Activated naive CD4-positive, alpha-beta T cell treated with anti-CD3 and anti-CD28 coated beads, Interleukin-2, amount 50 U/mL, for 24 hours (primary cell): ENCODE data around the gene RSPRY1.

ENCODE experiments used
- H3K27ac Mint-ChIP-seq: one replicate; pipeline ENCODE4 v1.8.0; 2021; ENCODE audit warnings: mild to moderate bottlenecking, mixed read lengths
- H3K27me3 Mint-ChIP-seq: one replicate; pipeline ENCODE4 v1.8.0; 2021; ENCODE audit warnings: mixed read lengths
- H3K36me3 Mint-ChIP-seq: one replicate; pipeline ENCODE4 v1.8.0; 2021; ENCODE audit warnings: mixed read lengths
- H3K4me1 Mint-ChIP-seq: one replicate; pipeline ENCODE4 v1.8.0; 2021; ENCODE audit warnings: mixed read lengths
- H3K4me3 Mint-ChIP-seq: one replicate; pipeline ENCODE4 v1.8.0; 2021; ENCODE audit warnings: mild to moderate bottlenecking, mixed read lengths
- H3K9me3 Mint-ChIP-seq: one replicate; pipeline ENCODE4 v1.8.0; 2021; ENCODE audit warnings: mixed read lengths

Gene RSPRY1

GRCh38 chr16:57244767-57245471, 58.8 kb downstream of the RSPRY1 start, which contains the start of gene ARL2BP:
TSS of gene ARL2BP (plus strand) at chr16:57245259. CDS start at chr16:57245368, 109 bp downstream.
- H3K4me1 Mint-ChIP-seq: peaks cover 24% of the 10 kb centered on the region
- H3K9me3 Mint-ChIP-seq: no peaks in the 10 kb centered on the region
- H3K27me3 Mint-ChIP-seq: no peaks in the 10 kb centered on the region
- peaks cover 2% of the 10 kb centered on the region for H3K36me3 Mint-ChIP-seq
- peak within 1 kb of the TSS; percentile 93 for H3K4me3 Mint-ChIP-seq
- H3K27ac Mint-ChIP-seq: peak within 1 kb of the TSS; percentile 94

- H3K4me1 Mint-ChIP-seq: peaks cover 24% of the 10 kb centered on the region
- H3K4me3 Mint-ChIP-seq: peak overlapping the region; percentile 85
- H3K27me3 Mint-ChIP-seq: no peaks in the 10 kb centered on the region
- H3K27ac Mint-ChIP-seq: peak overlapping the region; percentile 87
- no peaks in the 10 kb centered on the region for H3K9me3 Mint-ChIP-seq
- H3K36me3 Mint-ChIP-seq: peaks cover 2% of the 10 kb centered on the region
Observed at GRCh38 chr16:57245472-57246113, 59.5 kb downstream of the RSPRY1 start.

GRCh38 chr16:57251352-57251751, 65.2 kb downstream of the RSPRY1 start:
- Mint-ChIP-seq H3K36me3 (peaks cover 11% of the 10 kb centered on the region), H3K4me3 (no peak overlapping the region), H3K9me3 (no peaks in the 10 kb centered on the region), H3K27ac (no peak overlapping the region), H3K4me1 (peaks cover 5% of the 10 kb centered on the region), H3K27me3 (no peaks in the 10 kb centered on the region)

- Mint-ChIP-seq H3K27me3 (no peaks in the 10 kb centered on the region), H3K4me1 (peaks cover 5% of the 10 kb centered on the region), H3K36me3 (peaks cover 11% of the 10 kb centered on the region), H3K27ac (no peak overlapping the region), H3K4me3 (no peak overlapping the region), H3K9me3 (no peaks in the 10 kb centered on the region)
Observed at GRCh38 chr16:57252148-57252721, 66.1 kb downstream of the RSPRY1 start.

GRCh38 chr16:57253466-57253865, 67.3 kb downstream of the RSPRY1 start:
- no peaks in the 10 kb centered on the region for H3K27me3 Mint-ChIP-seq
- no peak overlapping the region for H3K27ac Mint-ChIP-seq
- no peaks in the 10 kb centered on the region for H3K9me3 Mint-ChIP-seq
- no peak overlapping the region for H3K4me3 Mint-ChIP-seq
- H3K4me1 Mint-ChIP-seq: peaks cover 8% of the 10 kb centered on the region
- peaks cover 9% of the 10 kb centered on the region for H3K36me3 Mint-ChIP-seq

GRCh38 chr16:57255686-57256415, 69.7 kb downstream of the RSPRY1 start:
- H3K9me3 Mint-ChIP-seq: no peaks in the 10 kb centered on the region
- H3K4me1 Mint-ChIP-seq: peaks cover 20% of the 10 kb centered on the region
- H3K27me3 Mint-ChIP-seq: no peaks in the 10 kb centered on the region
- peaks cover 9% of the 10 kb centered on the region for H3K36me3 Mint-ChIP-seq
- H3K27ac Mint-ChIP-seq: no peak overlapping the region
- no peak overlapping the region for H3K4me3 Mint-ChIP-seq

- Mint-ChIP-seq H3K9me3 (no peaks in the 10 kb centered on the region), H3K27ac (no peak overlapping the region)
Observed at GRCh38 chr16:57256601-57257395, 70.7 kb downstream of the RSPRY1 start.

GRCh38 chr16:57257455-57258070, 71.4 kb downstream of the RSPRY1 start:
- peaks cover 5% of the 10 kb centered on the region for H3K36me3 Mint-ChIP-seq
- H3K9me3 Mint-ChIP-seq: no peaks in the 10 kb centered on the region
- no peak overlapping the region for H3K27ac Mint-ChIP-seq
- peaks cover 16% of the 10 kb centered on the region for H3K4me1 Mint-ChIP-seq
- no peak overlapping the region for H3K4me3 Mint-ChIP-seq
- no peaks in the 10 kb centered on the region for H3K27me3 Mint-ChIP-seq

More at GRCh38 chr16:57256601-57257395, 70.7 kb downstream of the RSPRY1 start:
- Mint-ChIP-seq H3K4me1 (peaks cover 20% of the 10 kb centered on the region), H3K4me3 (no peak overlapping the region), H3K27me3 (no peaks in the 10 kb centered on the region), H3K36me3 (peaks cover 9% of the 10 kb centered on the region)

- H3K4me3 Mint-ChIP-seq: no peak overlapping the region
- no peaks in the 10 kb centered on the region for H3K9me3 Mint-ChIP-seq
- peaks cover 1% of the 10 kb centered on the region for H3K36me3 Mint-ChIP-seq
- no peaks in the 10 kb centered on the region for H3K27me3 Mint-ChIP-seq
- no peak overlapping the region for H3K27ac Mint-ChIP-seq
- peaks cover 22% of the 10 kb centered on the region for H3K4me1 Mint-ChIP-seq
Observed at GRCh38 chr16:57258226-57258909, 72.2 kb downstream of the RSPRY1 start.

GRCh38 chr16:57258910-57259475, 72.9 kb downstream of the RSPRY1 start:
- no peaks in the 10 kb centered on the region for H3K27me3 Mint-ChIP-seq
- no peak overlapping the region for H3K27ac Mint-ChIP-seq
- H3K4me3 Mint-ChIP-seq: no peak overlapping the region
- peaks cover 1% of the 10 kb centered on the region for H3K36me3 Mint-ChIP-seq
- H3K4me1 Mint-ChIP-seq: peaks cover 22% of the 10 kb centered on the region
- no peaks in the 10 kb centered on the region for H3K9me3 Mint-ChIP-seq

- Mint-ChIP-seq H3K4me1 (peaks cover 31% of the 10 kb centered on the region), H3K27me3 (no peaks in the 10 kb centered on the region)
Observed at GRCh38 chr16:57260294-57260929, 74.3 kb downstream of the RSPRY1 start.

GRCh38 chr16:57261806-57262205, 75.7 kb downstream of the RSPRY1 start:
- peaks cover 45% of the 10 kb centered on the region for H3K4me1 Mint-ChIP-seq
- no peak overlapping the region for H3K27ac Mint-ChIP-seq
- no peaks in the 10 kb centered on the region for H3K27me3 Mint-ChIP-seq
- no peak overlapping the region for H3K4me3 Mint-ChIP-seq
- no peaks in the 10 kb centered on the region for H3K9me3 Mint-ChIP-seq
- no peaks in the 10 kb centered on the region for H3K36me3 Mint-ChIP-seq

More at GRCh38 chr16:57260294-57260929, 74.3 kb downstream of the RSPRY1 start:
- H3K36me3 Mint-ChIP-seq: peaks cover 1% of the 10 kb centered on the region
- no peaks in the 10 kb centered on the region for H3K9me3 Mint-ChIP-seq
- H3K4me3 Mint-ChIP-seq: peak overlapping the region; percentile 75
- H3K27ac Mint-ChIP-seq: peak overlapping the region; percentile 83

- H3K9me3 Mint-ChIP-seq: no peaks in the 10 kb centered on the region
- H3K4me3 Mint-ChIP-seq: no peak overlapping the region
- no peak overlapping the region for H3K27ac Mint-ChIP-seq
- no peaks in the 10 kb centered on the region for H3K27me3 Mint-ChIP-seq
- peaks cover 57% of the 10 kb centered on the region for H3K4me1 Mint-ChIP-seq
- H3K36me3 Mint-ChIP-seq: no peaks in the 10 kb centered on the region
Observed at GRCh38 chr16:57262841-57263540, 76.9 kb downstream of the RSPRY1 start.
